ENCODE measurements around the gene PRLR. TPM values are rescaled to one million over a fixed set of nuclear protein-coding genes. Genes with fewer than 3 reads are reported as not detected.

The PRLR gene
- total and polyA plus RNA-seq, 2 of the 8 experiments (the other 6 are each of a cell fraction or from before 2014, with no cell fraction given), result 0.53 to 2.5 TPM

GRCh38 chr5:35052838-35053237, 177.4 kb downstream of the PRLR start:
- H2BK15ac ChIP-seq (ENCODE audit: low read length), result no peak overlapping the region
- H3K56ac ChIP-seq (replicated peaks; ENCODE audit: insufficient read length, low read depth, low read length), result no peak overlapping the region
- peaks cover 0 to 3% (median 0%) of the 10 kb centered on the region in 4 experiments; a peak in 1 of 7 replicates for H3K4me1 ChIP-seq (replicated peaks in 1 of 4; ENCODE audit: control insufficient read depth in 3 of 4, insufficient read depth in 4 of 4, low read length in 3 of 4)
- H2AFZ ChIP-seq (ENCODE audit: low read length), result no peak overlapping the region
- no peak overlapping the region for H3K4ac ChIP-seq (replicated peaks; ENCODE audit: insufficient read length, low read depth, low read length)
- no peak overlapping the region for H3K4me2 ChIP-seq (ENCODE audit: insufficient read depth in 1 of 2, low read depth in 2 of 2, low read length in 2 of 2)
- H4K8ac ChIP-seq (ENCODE audit: extremely low read depth, insufficient read depth, low read length), result no peak overlapping the region
- H3K14ac ChIP-seq (ENCODE audit: insufficient read length), result no peak overlapping the region
- no peak overlapping the region for H2BK5ac ChIP-seq (ENCODE audit: low read depth, low read length)
- ChIA-PET POLR2A (ENCODE audit: partially characterized antibody) (no interaction called here), CTCF (ENCODE audit: partially characterized antibody) (no interaction called here)
- H3K18ac ChIP-seq (ENCODE audit: extremely low read depth, low read length), result no peak overlapping the region
- DNase-seq (ENCODE audit: low read depth in 1 of 2, low spot score in 2 of 2), result no peak
- H3K9me3 ChIP-seq (ENCODE audit: insufficient read depth in 2 of 2, low read depth in 1 of 2, low read length in 1 of 2), result no peaks in the 10 kb centered on the region
- WGBS, 2 experiments (ENCODE audit: extremely low coverage in 1 of 2, insufficient coverage in 1 of 2, insufficient read length in 1 of 2, insufficient replicate concordance in 2 of 2, low coverage in 1 of 2, low lambda C conversion rate in 2 of 2, missing lambda C conversion rate in 1 of 2), result 86% methylated on average over 4 of the region's 4 CpGs; no CpG with 5 or more reads in 1 of the 2 experiments
- no peak overlapping the region for H4K5ac ChIP-seq (ENCODE audit: insufficient read length, low read depth, low read length)
- H3K27me3 ChIP-seq (replicated peaks in 1 of 4; ENCODE audit: control insufficient read depth in 3 of 4, extremely low read depth in 1 of 4, insufficient read depth in 3 of 4, low read length in 3 of 4), result peaks cover 0 to 1% (median 0%) of the 10 kb centered on the region in 4 experiments; a peak in 1 of 7 replicates
- H3K23me2 ChIP-seq (ENCODE audit: low read depth, low read length), result no peaks in the 10 kb centered on the region
- TF ChIP-seq SP4 (IDR thresholded peaks at IDR 0.05; ENCODE audit: low read length), result no peak
- no peak for TF ChIP-seq GTF2F1 (IDR thresholded peaks at IDR 0.05; ENCODE audit: borderline replicate concordance, low read depth, low read length)
- no peak for TF ChIP-seq CREB1 (IDR thresholded peaks at IDR 0.05)
- TF ChIP-seq NANOG (IDR thresholded peaks at IDR 0.05; ENCODE audit: insufficient read depth, low read depth, low read length, poor library complexity, severe bottlenecking), result no peak
- TF ChIP-seq CEBPB (IDR thresholded peaks at IDR 0.05; ENCODE audit: low read depth, low read length), result no peak
- no peak for TF ChIP-seq YY1 (IDR thresholded peaks at IDR 0.05; ENCODE audit: low read depth, low read length)
- TF ChIP-seq KDM1A (IDR thresholded peaks at IDR 0.05; ENCODE audit: borderline replicate concordance, low read length), result no peak
- H3K9ac ChIP-seq (replicated peaks in 1 of 4; ENCODE audit: extremely low read depth in 1 of 4, low read depth in 3 of 4, low read length in 3 of 4), result no peak overlapping the region
- no peak overlapping the region for H4K91ac ChIP-seq (replicated peaks; ENCODE audit: insufficient read length, low read length)
- FAIRE-seq, result no peak
- H3K4me3 ChIP-seq (ENCODE audit: extremely low read depth in 1 of 4, insufficient read depth in 2 of 4, low read depth in 3 of 4, low read length in 4 of 4), result no peak overlapping the region
- no peak overlapping the region for H2AK5ac ChIP-seq (ENCODE audit: low read depth, low read length)
- no peaks in the 10 kb centered on the region for H3K79me1 ChIP-seq (ENCODE audit: low read depth, low read length)
- H3K23ac ChIP-seq (ENCODE audit: insufficient read length), result no peak overlapping the region
- no peaks in the 10 kb centered on the region for H4K20me1 ChIP-seq (replicated peaks in 1 of 2; ENCODE audit: control insufficient read depth in 1 of 2, insufficient read depth in 2 of 2, low read length in 2 of 2)
- no peak overlapping the region for H2BK20ac ChIP-seq (ENCODE audit: low read length)
- no peak overlapping the region for H2BK12ac ChIP-seq (ENCODE audit: low read depth, low read length)
- no peak overlapping the region for H3K27ac ChIP-seq (ENCODE audit: low read depth, low read length)
- H3K79me2 ChIP-seq (ENCODE audit: control insufficient read depth in 1 of 2, insufficient read depth in 2 of 2, low read length in 2 of 2), result no peaks in the 10 kb centered on the region
- no peaks in the 10 kb centered on the region for H3K36me3 ChIP-seq (ENCODE audit: control insufficient read depth in 2 of 4, insufficient read depth in 4 of 4, low read length in 3 of 4)
- no peak overlapping the region for H2BK120ac ChIP-seq (replicated peaks; ENCODE audit: low read depth, low read length)
